Type B pancreatic cell (in vitro differentiated cells): Measurements from ENCODE around the gene PIK3AP1. TPM values are rescaled to one million over a fixed set of nuclear protein-coding genes. Genes with fewer than 3 reads are reported as not detected.

ENCODE experiments used
- DNase-seq: peaks from one replicate; pipeline ENCODE4 v3.0.0; 2021; ENCODE audit warnings: mixed read lengths; ENCODE audit not compliant: unreplicated experiment; ENCODE audit errors: extremely low spot score
- H3K27ac Mint-ChIP-seq: 2 replicates; pipeline ENCODE4 v1.8.0; 2021; ENCODE audit warnings: mild to moderate bottlenecking, mixed read lengths
- H3K27me3 Mint-ChIP-seq: 2 replicates; pipeline ENCODE4 v1.8.0; 2021; ENCODE audit warnings: mixed read lengths
- H3K36me3 Mint-ChIP-seq: 2 replicates; pipeline ENCODE4 v1.8.0; 2021; ENCODE audit warnings: mixed read lengths
- H3K4me1 Mint-ChIP-seq: one replicate; pipeline ENCODE4 v1.8.0; 2021; ENCODE audit warnings: mixed read lengths; ENCODE audit not compliant: unreplicated experiment
- H3K4me3 Mint-ChIP-seq: 2 replicates; pipeline ENCODE4 v1.8.0; 2021; ENCODE audit warnings: mild to moderate bottlenecking, mixed read lengths
- H3K9me3 Mint-ChIP-seq: 2 replicates; pipeline ENCODE4 v1.8.0; 2021; ENCODE audit warnings: mixed read lengths
- CTCF ChIP-seq: fragments of 200-600 bp; sonication (generic); conservative IDR thresholded peaks from 2 replicates; pipeline ENCODE4 v1.5.0; 2021; ENCODE audit warnings: antibody characterized with exemption, mild to moderate bottlenecking
- total RNA-seq: library from RNA; stranded (reverse); gene quantifications from 2 replicates; pipeline ENCODE4 v1.2.1, GENCODE V29; 2021; ENCODE audit warnings: low replicate concordance

Gene PIK3AP1
- total RNA-seq, 1 donor from 2014 or later, result 3.5 TPM

GRCh38 chr10:96705134-96705533 is 15.2 kb downstream of the PIK3AP1 start:
- Mint-ChIP-seq H3K4me1 (no peaks in the 10 kb centered on the region), H3K27me3 (no peaks in the 10 kb centered on the region), H3K4me3 (no peak overlapping the region), H3K27ac (no peak overlapping the region), H3K36me3 (no peaks in the 10 kb centered on the region), H3K9me3 (no peaks in the 10 kb centered on the region)
- no peak for TF ChIP-seq CTCF
- DNase-seq, result no peak

- Mint-ChIP-seq H3K4me3 (no peak overlapping the region), H3K4me1 (no peaks in the 10 kb centered on the region), H3K36me3 (no peaks in the 10 kb centered on the region), H3K27me3 (no peaks in the 10 kb centered on the region), H3K9me3 (no peaks in the 10 kb centered on the region), H3K27ac (no peak overlapping the region)
- TF ChIP-seq CTCF, result no peak
- no peak for DNase-seq
These were observed 15.8 kb downstream of the PIK3AP1 start for GRCh38 chr10:96704563-96704962.

DNA sequence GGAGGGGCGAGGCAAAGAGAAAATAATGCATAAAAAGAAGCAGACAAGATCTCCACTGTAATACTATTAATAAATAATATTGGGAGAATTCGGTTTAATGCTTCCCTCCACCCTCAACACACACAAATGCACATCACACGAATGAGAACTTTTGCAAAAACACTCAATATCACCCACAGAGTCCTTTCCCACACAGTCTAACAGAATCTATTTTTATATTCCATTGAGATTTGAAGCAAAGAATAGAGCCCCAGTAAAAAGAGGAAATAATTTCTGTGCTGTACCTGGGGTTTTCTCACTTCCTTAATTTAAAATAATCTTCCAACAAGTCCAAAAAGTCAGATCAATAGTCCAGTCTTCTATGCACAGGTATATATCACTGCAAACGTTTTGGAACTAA is 17.0 kb downstream of the PIK3AP1 start:
- H3K4me3 Mint-ChIP-seq, result no peak overlapping the region
- no peaks in the 10 kb centered on the region for H3K36me3 Mint-ChIP-seq
- no peak overlapping the region for H3K27ac Mint-ChIP-seq
- H3K27me3 Mint-ChIP-seq, result no peaks in the 10 kb centered on the region
- no peak for TF ChIP-seq CTCF
- no peak for DNase-seq
- H3K9me3 Mint-ChIP-seq, result no peaks in the 10 kb centered on the region
- H3K4me1 Mint-ChIP-seq, result no peaks in the 10 kb centered on the region

- Mint-ChIP-seq H3K36me3 (no peaks in the 10 kb centered on the region), H3K27ac (no peak overlapping the region), H3K4me3 (no peak overlapping the region), H3K4me1 (no peaks in the 10 kb centered on the region), H3K27me3 (no peaks in the 10 kb centered on the region), H3K9me3 (no peaks in the 10 kb centered on the region)
- no peak for DNase-seq
- TF ChIP-seq CTCF, result no peak
These were observed 19.0 kb downstream of the PIK3AP1 start for GRCh38 chr10:96701265-96701664.

- no peak overlapping the region for H3K4me3 Mint-ChIP-seq
- no peak for TF ChIP-seq CTCF
- no peak overlapping the region for H3K27ac Mint-ChIP-seq
- DNase-seq, result no peak
- H3K36me3 Mint-ChIP-seq, result no peaks in the 10 kb centered on the region
- H3K4me1 Mint-ChIP-seq, result no peaks in the 10 kb centered on the region
- no peaks in the 10 kb centered on the region for H3K9me3 Mint-ChIP-seq
- no peaks in the 10 kb centered on the region for H3K27me3 Mint-ChIP-seq
These were observed 19.8 kb downstream of the PIK3AP1 start for GRCh38 chr10:96700374-96701099.
